ENCODE measurements around the gene GNB1.

The GNB1 gene

DNA sequence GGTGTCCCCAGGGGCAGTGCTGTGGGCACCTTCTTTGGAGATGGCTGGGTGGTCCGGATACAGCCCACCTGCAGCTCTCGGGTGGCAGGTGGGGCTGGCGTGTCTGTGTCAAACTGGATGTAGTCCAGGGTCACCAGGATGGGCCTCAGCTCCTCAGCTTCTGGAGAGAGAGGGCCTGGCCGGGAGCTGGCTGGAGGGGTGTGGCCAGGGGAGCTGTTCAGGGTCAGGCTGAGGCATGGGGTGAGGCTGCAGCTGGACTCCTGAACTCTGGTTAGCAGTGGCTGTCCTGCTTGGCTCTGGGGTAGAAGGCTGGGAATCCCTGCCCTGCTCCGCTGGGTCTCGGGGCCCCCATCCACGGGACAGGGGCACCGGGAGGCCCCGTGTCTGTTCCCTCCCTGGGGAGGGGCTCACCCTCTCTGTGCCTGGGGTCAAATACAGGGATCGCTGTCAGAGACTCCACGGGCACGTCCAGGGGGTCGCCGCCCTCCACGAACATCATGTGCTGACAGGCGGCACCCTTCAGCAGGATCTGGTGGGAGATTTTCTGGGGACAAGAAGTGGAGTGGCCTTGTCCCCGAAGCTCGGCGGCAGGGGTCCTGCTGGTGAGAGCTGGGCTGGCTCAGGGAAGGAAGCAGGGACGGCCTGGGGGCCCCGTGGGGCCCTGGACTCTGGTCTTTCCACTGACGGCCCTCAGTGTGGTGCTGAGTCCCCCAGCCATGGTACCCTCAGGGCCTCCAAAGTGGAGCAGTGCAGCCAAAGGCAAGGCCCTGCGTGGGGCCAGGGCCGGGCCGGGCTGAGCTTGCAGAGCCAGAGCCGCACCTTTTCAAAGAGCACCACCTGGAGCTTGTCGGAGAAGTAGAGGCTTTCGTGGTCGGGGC is 32.3 kb upstream of the GNB1 start:
- no peak for DNase-seq (ENCODE audit: low read depth in 2 of 2)

GRCh38 chr1:1922702-1922955 is 31.7 kb upstream of the GNB1 start:
- DNase-seq (ENCODE audit: low read depth in 2 of 2), result no peak

- no peak for DNase-seq (ENCODE audit: low read depth in 2 of 2)
Observed at GRCh38 chr1:1921901-1922701, 31.2 kb upstream of the GNB1 start.

GRCh38 chr1:1921459-1921862 is 30.6 kb upstream of the GNB1 start:
- DNase-seq (ENCODE audit: low read depth in 2 of 2), result no peak

DNA sequence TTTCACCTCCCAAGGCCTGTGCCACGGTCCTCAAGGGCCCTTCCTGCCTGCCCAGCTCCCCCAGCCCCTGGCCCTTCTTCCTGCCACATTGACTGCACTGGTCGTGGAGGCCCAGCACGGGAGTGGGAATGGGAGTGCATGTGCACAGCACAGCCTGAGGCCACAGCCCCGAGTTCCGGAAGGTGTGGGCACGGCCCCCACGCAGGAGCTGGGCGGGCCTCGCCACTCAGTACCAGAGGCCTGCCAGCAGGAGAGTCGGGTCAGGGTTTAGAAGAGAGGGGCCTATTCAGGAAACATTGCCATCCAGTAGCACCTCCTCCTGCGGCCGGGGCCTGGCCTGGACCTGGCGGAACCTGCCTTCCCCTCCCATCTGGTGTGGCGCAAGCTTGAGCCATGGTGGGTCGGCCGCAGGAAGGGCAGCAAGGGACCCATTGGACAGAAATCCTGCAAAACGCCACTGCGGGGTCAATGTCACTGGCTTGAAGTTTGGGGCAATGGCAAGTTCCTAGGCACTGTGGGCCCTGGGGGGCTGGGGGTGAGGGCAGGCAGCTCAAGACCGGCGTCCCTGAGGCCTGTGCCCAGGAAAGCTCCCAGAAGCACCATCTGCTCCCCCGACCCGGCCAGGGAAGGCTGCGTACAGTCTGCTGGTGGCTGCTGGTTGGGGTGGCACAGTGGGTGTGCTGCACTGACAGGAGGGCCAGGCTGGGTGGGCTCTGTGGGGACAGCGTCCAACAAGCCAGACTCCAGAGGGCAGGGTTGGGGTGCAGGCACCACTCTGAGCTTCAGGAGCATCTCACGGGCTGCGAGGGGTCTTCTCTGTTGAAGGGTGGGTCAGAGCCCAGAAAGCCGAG is 29.9 kb upstream of the GNB1 start:
- no peak for DNase-seq (ENCODE audit: low read depth in 2 of 2)

DNA sequence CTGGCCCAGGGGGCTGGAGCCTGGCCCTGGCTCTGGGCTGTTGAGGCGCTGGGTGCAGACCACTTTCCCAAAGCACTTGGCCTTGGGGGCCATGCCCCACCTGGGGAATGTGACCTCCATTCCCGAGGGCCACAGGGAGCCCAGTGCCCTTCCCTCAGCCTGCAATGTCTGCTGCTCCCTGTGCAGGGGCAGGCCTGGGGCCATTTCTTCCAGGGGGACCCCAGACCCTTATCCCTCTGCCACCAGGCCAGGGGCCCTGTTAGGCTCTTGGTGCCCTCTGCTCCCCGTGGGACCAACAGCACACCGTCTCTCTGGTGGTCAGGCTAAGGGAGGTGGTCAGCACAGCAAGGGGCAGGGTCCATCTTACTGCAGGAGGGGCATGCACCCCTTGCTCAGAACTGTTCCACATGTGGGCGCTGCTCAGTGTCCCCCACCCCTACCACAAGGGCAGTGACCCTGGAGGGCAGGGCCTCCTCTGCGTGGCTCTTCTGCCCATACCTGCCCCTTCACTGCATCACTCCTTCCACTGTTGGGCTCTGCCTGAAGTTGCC is 29.2 kb upstream of the GNB1 start:
- DNase-seq (ENCODE audit: low read depth in 2 of 2), result no peak

GRCh38 chr1:1919304-1920056 is 28.6 kb upstream of the GNB1 start:
- peak; percentile 97 to 99 for DNase-seq (ENCODE audit: low read depth in 2 of 2)

DNA sequence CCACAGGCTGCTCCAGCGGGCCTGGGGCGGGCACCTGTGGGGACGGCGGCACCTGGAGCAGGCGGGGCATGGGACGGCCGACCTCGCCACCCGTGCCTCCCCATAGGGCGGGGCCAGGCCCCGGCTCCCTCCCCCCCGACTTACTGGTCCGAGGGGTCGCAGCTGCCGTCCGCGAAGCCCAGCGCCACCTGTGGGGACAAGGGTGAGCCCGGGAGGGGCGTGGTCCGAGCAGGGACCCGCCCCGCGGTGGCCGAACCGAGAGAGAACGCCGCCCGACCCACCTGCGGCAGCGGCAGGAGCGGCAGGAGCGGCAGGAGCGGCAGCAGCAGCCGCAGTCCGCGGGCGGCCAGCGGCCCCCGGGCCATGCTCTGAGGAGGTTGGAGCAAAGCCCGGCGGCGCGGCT is 28.0 kb upstream of the GNB1 start, which contains the start of gene TMEM52:
Gene TMEM52, minus strand, starts transcription at position 379 of the 403 bp plus-strand sequence. Its CDS starts 14 bp downstream, at position 365.
- DNase-seq (ENCODE audit: low read depth in 2 of 2), result no peak

GRCh38 chr1:1917995-1918900 is 27.4 kb upstream of the GNB1 start:
- no peak for DNase-seq (ENCODE audit: low read depth in 2 of 2)

DNA sequence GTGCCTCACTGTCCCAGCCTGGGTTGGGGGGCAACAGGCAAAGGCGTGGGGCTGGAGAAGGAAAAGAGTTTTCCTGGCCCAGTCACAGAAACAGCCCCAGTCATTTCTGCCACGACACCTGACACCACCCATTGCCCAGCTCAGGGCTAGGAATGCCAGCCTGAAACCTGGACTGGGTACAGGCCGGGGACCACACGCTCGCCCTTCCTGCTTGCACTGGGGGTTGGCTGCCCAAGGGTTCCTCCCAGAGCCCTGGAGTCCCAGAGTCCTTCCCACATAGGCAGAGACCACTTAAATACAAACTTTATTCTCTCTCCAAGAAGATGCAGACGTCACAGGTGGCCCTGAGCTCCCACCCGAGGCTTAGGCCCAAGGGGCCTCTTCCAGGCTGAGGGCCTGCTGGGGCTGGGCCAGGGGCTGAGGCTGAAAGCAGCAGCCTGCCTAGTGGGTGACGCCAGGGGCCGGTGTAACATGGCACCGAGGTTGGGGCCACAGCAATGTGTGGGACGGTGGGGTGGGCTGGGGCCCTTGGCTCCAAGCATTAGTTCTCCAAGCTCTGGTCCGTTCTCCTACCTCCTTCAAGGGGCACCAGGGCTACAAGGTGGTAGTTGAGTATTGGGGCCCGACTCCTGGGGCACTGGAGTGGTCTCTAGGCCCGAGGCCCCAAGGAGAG is 26.6 kb upstream of the GNB1 start:
- DNase-seq (ENCODE audit: low read depth in 2 of 2), result no peak

- no peak for DNase-seq (ENCODE audit: low read depth in 2 of 2)
Observed at GRCh38 chr1:1916851-1917251, 26.0 kb upstream of the GNB1 start.

DNA sequence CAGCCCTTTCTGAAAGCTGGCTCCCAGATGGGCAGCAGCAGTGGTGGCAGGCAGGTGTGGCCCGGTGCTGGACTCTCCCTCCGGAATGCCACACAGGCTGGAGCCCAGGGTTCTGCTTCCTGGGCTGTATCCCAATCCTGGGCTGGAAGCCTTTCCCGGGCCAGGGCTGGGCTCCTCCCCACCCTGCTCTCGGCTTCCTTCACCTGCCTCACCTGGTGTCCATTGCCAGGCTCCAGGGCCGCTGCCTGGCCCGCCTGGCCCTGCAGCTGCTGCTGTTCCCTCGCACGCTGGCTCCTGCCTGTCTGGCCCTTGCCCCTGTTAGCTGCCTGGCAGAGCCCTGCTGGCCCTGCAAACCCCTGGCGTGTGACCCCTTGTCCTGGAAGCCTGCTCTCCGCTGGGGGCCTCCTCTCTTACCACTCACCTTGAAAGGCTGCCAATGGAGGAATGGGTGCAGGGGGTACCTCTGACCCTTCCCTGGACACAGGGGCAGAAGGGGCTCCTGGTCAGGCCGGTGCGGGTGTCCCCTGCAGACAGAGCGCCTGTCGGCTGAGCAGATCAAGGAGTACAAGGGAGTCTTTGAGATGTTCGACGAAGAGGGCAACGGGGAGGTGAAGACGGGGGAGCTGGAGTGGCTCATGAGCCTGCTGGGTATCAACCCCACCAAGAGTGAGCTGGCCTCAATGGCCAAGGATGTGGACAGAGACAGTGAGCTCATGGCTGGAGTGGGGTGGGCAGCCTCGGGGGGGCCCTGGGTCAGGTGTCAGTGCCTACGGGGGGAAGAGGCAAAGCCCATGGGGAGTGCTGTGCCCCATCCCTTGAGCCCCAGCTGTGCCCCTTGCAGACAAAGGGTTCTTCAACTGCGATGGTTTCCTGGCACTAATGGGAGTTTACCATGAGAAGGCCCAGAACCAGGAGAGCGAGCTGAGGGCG is 25.3 kb upstream of the GNB1 start:
- DNase-seq (ENCODE audit: low read depth in 2 of 2), result no peak

DNA sequence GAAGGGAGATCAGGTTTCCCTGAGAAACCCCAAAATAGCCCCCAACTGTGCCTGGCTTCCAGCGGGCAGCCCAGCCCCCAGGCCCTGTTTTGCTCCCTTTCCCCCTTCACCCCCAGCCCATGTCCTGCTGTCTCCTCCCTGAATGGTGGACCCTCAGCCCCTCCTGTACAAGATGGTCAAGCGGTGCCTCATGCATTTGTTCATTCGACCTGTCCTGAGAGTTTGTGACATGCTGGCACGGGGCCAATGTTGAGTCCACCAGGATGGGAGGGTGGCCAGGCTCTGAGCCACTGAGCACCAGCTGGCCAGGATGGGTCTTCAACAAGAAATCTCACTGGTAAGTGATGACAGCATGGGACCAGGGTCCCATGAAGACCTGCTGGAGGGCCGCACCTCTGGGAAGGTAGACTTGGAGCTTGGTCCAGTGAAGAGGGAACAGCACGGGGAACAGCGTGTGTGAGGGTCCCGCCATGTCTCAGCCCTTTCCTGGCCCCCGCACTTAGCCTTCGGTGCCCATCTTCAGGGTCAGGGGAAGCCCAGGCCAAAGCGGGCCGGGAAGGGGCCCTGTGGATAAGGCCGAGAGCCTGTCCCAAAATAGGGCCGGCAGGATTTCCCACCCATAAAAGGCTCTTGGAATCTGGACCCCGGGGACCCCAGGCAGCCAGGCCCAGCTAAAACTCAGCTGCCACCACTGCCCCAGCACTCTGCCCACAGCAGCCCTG is 24.2 kb upstream of the GNB1 start, which contains the start of gene CALML6:
Gene CALML6, plus strand, starts transcription at position 290 of the 722 bp plus-strand sequence. Its CDS starts 21 bp downstream, at position 311.
- no peak for DNase-seq (ENCODE audit: low read depth in 2 of 2)

- DNase-seq (ENCODE audit: low read depth in 2 of 2), result no peak
Observed at GRCh38 chr1:1914101-1914970, 23.4 kb upstream of the GNB1 start.

DNA sequence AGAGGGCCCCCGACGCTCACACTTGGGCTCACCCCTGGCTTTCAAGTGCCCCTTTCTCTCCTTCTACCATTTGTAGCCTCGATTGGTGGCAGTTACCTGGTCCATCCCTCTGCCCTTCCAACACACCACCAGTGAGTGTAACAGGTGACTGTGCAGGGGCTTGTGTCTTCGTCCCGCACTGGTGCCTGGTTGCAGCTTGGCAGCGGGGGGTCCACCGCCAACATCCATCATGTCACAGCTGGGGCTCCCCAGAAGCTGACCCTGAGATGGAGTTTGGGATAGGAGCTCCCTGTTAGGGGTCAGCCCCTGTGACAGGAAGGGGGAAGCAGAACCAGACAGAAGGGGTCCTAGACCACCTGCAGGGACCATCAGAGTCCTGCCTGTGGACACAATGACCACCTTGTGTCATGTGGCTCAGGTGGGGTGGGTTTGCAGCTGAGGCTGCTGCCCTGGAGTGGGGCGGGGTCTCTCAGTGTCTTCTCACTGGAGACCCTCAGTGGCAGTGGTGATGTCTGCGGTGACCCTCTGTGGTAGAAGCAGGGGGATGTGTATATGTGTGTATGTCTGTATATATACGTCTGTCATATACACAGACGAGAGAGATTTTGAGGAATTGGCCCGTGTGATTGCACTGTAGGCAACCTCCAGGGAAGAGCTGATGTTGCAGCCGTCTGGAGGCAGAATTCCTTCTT is 20.6 kb upstream of the GNB1 start:
- DNase-seq (ENCODE audit: low read depth in 2 of 2), result no peak

All from activated CD4-positive, alpha-beta T cell treated with anti-CD3 and anti-CD28 coated beads for 24 hours (primary cell).